ENCODE results near the gene OXLD1.

DNA sequence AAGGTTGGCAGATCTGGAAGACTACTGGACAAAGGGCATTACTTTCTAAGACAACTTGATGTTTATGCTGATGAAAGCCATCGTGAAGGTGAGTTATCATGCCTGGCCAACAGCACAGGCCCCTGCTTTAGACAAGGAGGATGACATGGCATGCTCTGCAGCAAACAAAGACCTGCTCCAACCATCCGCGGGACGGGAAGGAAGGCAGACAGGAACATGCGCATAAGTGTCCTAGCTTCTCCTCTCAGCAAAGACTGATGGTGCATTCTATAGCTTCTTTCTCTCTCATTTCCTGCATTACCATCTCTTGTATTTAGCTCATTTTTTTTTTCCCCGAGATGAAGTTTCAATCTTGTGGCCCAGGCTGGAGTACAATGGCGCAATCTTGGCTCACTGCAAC is 34.9 kb downstream of the OXLD1 start:
- no peak for TF ChIP-seq EZH2 (IDR thresholded peaks at IDR 0.05; ENCODE audit: borderline replicate concordance, insufficient read depth, low read depth, low read length, poor library complexity, severe bottlenecking)
- TF ChIP-seq, protein P1, sequence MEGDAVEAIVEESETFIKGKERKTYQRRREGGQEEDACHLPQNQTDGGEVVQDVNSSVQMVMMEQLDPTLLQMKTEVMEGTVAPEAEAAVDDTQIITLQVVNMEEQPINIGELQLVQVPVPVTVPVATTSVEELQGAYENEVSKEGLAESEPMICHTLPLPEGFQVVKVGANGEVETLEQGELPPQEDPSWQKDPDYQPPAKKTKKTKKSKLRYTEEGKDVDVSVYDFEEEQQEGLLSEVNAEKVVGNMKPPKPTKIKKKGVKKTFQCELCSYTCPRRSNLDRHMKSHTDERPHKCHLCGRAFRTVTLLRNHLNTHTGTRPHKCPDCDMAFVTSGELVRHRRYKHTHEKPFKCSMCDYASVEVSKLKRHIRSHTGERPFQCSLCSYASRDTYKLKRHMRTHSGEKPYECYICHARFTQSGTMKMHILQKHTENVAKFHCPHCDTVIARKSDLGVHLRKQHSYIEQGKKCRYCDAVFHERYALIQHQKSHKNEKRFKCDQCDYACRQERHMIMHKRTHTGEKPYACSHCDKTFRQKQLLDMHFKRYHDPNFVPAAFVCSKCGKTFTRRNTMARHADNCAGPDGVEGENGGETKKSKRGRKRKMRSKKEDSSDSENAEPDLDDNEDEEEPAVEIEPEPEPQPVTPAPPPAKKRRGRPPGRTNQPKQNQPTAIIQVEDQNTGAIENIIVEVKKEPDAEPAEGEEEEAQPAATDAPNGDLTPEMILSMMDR (IDR thresholded peaks at IDR 0.05): no peak

All from B cell (primary cell).